Esophagus squamous epithelium (tissue), 4 donors: Measurements from ENCODE around the gene ADARB2.

Source experiments
- POLR2A ChIP-seq, 4 donors: fragments of 450-650 bp; IDR thresholded peaks; one replicate each; pipeline ENCODE4 v1.6.1; 2017; ENCODE audit warnings: antibody characterized with exemption in 4 of 4, mild to moderate bottlenecking in 4 of 4, moderate library complexity in 3 of 4
- TF ChIP-seq, protein P1 (sequence below), 6 experiments: fragments of 450-650 bp in 4 of 6; fragments of 200-600 bp in 2 of 6; sonication (generic) in 2 of 6; IDR thresholded peaks; one replicate each; pipeline ENCODE4 v1.5.1; 2016 to 2019; ENCODE audit warnings: antibody characterized with exemption in 6 of 6, mild to moderate bottlenecking in 4 of 6, moderate library complexity in 4 of 6

GRCh38 chr10:1642600-1643160 lies 94.6 kb downstream of the ADARB2 start:
- TF ChIP-seq, protein P1, sequence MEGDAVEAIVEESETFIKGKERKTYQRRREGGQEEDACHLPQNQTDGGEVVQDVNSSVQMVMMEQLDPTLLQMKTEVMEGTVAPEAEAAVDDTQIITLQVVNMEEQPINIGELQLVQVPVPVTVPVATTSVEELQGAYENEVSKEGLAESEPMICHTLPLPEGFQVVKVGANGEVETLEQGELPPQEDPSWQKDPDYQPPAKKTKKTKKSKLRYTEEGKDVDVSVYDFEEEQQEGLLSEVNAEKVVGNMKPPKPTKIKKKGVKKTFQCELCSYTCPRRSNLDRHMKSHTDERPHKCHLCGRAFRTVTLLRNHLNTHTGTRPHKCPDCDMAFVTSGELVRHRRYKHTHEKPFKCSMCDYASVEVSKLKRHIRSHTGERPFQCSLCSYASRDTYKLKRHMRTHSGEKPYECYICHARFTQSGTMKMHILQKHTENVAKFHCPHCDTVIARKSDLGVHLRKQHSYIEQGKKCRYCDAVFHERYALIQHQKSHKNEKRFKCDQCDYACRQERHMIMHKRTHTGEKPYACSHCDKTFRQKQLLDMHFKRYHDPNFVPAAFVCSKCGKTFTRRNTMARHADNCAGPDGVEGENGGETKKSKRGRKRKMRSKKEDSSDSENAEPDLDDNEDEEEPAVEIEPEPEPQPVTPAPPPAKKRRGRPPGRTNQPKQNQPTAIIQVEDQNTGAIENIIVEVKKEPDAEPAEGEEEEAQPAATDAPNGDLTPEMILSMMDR (IDR thresholded peaks at IDR 0.05), result no peak
- TF ChIP-seq POLR2A (IDR thresholded peaks at IDR 0.05), result no peak
